GM12891 (cell line): ENCODE results near the gene ANKEF1.

ENCODE experiments used
- POLR2A ChIP-seq: IDR thresholded peaks from 2 replicates; pipeline ENCODE4 v1.6.1; 2011; ENCODE audit warnings: low read depth, low read length, control low read depth
- POLR2AphosphoS5 ChIP-seq: IDR thresholded peaks from 2 replicates; pipeline ENCODE4 v1.6.1; 2011; ENCODE audit warnings: low read depth, low read length, control low read depth
- POU2F2 ChIP-seq: IDR thresholded peaks from 2 replicates; pipeline ENCODE4 v1.6.1; 2011; ENCODE audit warnings: low read depth, mild to moderate bottlenecking, control low read depth, low read length, moderate library complexity
- TAF1 ChIP-seq: IDR thresholded peaks from 2 replicates; pipeline ENCODE4 v1.6.1; 2011; ENCODE audit warnings: low read depth, low read length, control low read depth

DNA sequence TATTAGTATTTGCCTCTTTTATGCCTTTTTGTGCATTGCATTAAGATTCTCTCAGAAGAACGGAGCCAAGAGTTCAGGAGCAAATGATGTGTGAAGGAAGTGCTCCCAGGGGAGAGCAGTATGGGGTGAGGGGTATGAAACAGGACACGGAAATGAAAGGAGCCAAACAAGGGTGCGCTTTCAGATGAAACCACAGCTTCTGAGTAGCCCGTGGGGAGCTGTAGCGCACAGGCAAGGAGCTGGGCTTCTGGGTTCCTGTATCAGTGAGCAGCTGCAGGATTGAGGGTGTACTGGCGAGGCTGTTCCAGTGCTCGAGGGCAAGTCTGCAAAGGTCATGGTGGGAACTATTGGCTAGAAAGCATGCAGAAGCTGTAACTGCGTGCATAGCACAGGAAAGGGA, 25.4 kb downstream of the ANKEF1 start:
- TF ChIP-seq POU2F2 = no peak
- no peak for TF ChIP-seq POLR2A
- TF ChIP-seq POLR2AphosphoS5 = no peak
- TF ChIP-seq TAF1 = no peak
